AG10803 (cell line): ENCODE data around the gene NPHP4.

Experiments
- DNase-seq: peaks from one replicate; pipeline ENCODE4 v3.0.0; 2010; ENCODE audit warnings: low read depth
- H3K4me3 ChIP-seq: 2 replicates; pipeline ENCODE4 v1.5.1; 2011; ENCODE audit warnings: mild to moderate bottlenecking, low read length, control low read depth
- CTCF ChIP-seq: conservative IDR thresholded peaks from 2 replicates; pipeline ENCODE4 v1.5.1; 2011; ENCODE audit warnings: mild to moderate bottlenecking, low read length, control low read depth, inconsistent platforms

Gene NPHP4

GRCh38 chr1:5948681-5949005 is 43.6 kb downstream of the NPHP4 start:
- TF ChIP-seq CTCF: no peak
- H3K4me3 ChIP-seq: no peak overlapping the region
- DNase-seq: no peak

GRCh38 chr1:5947978-5948680 is 44.1 kb downstream of the NPHP4 start:
- no peak for DNase-seq
- H3K4me3 ChIP-seq: no peak overlapping the region
- no peak for TF ChIP-seq CTCF

GRCh38 chr1:5947071-5947821 is 45.0 kb downstream of the NPHP4 start:
- H3K4me3 ChIP-seq: no peak overlapping the region
- no peak for DNase-seq
- TF ChIP-seq CTCF: no peak

GRCh38 chr1:5945445-5945844 is 46.8 kb downstream of the NPHP4 start:
- TF ChIP-seq CTCF: no peak
- no peak for DNase-seq
- H3K4me3 ChIP-seq: no peak overlapping the region

- TF ChIP-seq CTCF: no peak
- no peak for DNase-seq
- no peak overlapping the region for H3K4me3 ChIP-seq
Measured at GRCh38 chr1:5944843-5945167, 47.4 kb downstream of the NPHP4 start.

GRCh38 chr1:5944154-5944842 is 47.9 kb downstream of the NPHP4 start:
- H3K4me3 ChIP-seq: no peak overlapping the region
- no peak for TF ChIP-seq CTCF
- no peak for DNase-seq
